ENCODE data around the gene ANKDD1A.

The ANKDD1A gene

GRCh38 chr15:64943512-64944225 is 32.0 kb downstream of the ANKDD1A start:
- no peak for DNase-seq
- Histone ChIP-seq H3K4me1 (ENCODE audit: control insufficient read depth, low read depth, low read length) (no peaks in the 10 kb centered on the region), H4K8ac (ENCODE audit: low read depth, low read length) (no peak overlapping the region), H3K18ac (ENCODE audit: low read length) (no peak overlapping the region), H3K27me3 (ENCODE audit: insufficient read depth, low read length, poor library complexity) (no peaks in the 10 kb centered on the region), H3K4me3 (ENCODE audit: low read length) (no peak overlapping the region), H3K4me2 (ENCODE audit: low read length) (no peak overlapping the region), H4K5ac (ENCODE audit: low read length) (no peak overlapping the region), H2BK15ac (replicated peaks; ENCODE audit: low read depth) (no peak overlapping the region), H3K27ac (ENCODE audit: low read depth, low read length) (no peak overlapping the region), H3K4ac (ENCODE audit: low read depth, low read length) (no peak overlapping the region), H2BK5ac (ENCODE audit: low read length) (no peak overlapping the region), H3K36me3 (ENCODE audit: control insufficient read depth, insufficient read depth, low read length) (no peaks in the 10 kb centered on the region), H2AK5ac (ENCODE audit: low read length) (no peak overlapping the region), H3K23ac (ENCODE audit: low read length) (no peak overlapping the region), H3K9ac (ENCODE audit: low read length) (no peak overlapping the region), H2BK120ac (ENCODE audit: low read depth, low read length) (no peak overlapping the region), H3K79me2 (ENCODE audit: control insufficient read depth, insufficient read depth, low read length) (no peaks in the 10 kb centered on the region), H3K79me1 (ENCODE audit: low read length) (no peaks in the 10 kb centered on the region), H3K56ac (ENCODE audit: low read length) (no peak overlapping the region)
- no CpG with 5 or more reads among the region's 6 CpGs for WGBS (ENCODE audit: extremely low coverage, insufficient coverage, low lambda C conversion rate)

- no peak overlapping the region for H3K4ac ChIP-seq (ENCODE audit: low read depth, low read length)
- H3K4me2 ChIP-seq (ENCODE audit: low read length), result no peak overlapping the region
- H3K27me3 ChIP-seq (ENCODE audit: insufficient read depth, low read length, poor library complexity), result no peaks in the 10 kb centered on the region
- H3K36me3 ChIP-seq (ENCODE audit: control insufficient read depth, insufficient read depth, low read length), result no peaks in the 10 kb centered on the region
- H3K56ac ChIP-seq (ENCODE audit: low read length), result no peak overlapping the region
- H3K4me3 ChIP-seq (ENCODE audit: low read length), result no peak overlapping the region
- no peak overlapping the region for H3K9ac ChIP-seq (ENCODE audit: low read length)
- H2AK5ac ChIP-seq (ENCODE audit: low read length), result no peak overlapping the region
- H2BK120ac ChIP-seq (ENCODE audit: low read depth, low read length), result no peak overlapping the region
- no peak overlapping the region for H2BK5ac ChIP-seq (ENCODE audit: low read length)
- no peak overlapping the region for H3K27ac ChIP-seq (ENCODE audit: low read depth, low read length)
- no peak for DNase-seq
- no peaks in the 10 kb centered on the region for H3K4me1 ChIP-seq (ENCODE audit: control insufficient read depth, low read depth, low read length)
- no peaks in the 10 kb centered on the region for H3K79me1 ChIP-seq (ENCODE audit: low read length)
- WGBS (ENCODE audit: extremely low coverage, insufficient coverage, low lambda C conversion rate), result no CpG with 5 or more reads among the region's 4 CpGs
- no peaks in the 10 kb centered on the region for H3K79me2 ChIP-seq (ENCODE audit: control insufficient read depth, insufficient read depth, low read length)
- no peak overlapping the region for H4K5ac ChIP-seq (ENCODE audit: low read length)
- H3K23ac ChIP-seq (ENCODE audit: low read length), result no peak overlapping the region
- H2BK15ac ChIP-seq (replicated peaks; ENCODE audit: low read depth), result no peak overlapping the region
- H4K8ac ChIP-seq (ENCODE audit: low read depth, low read length), result no peak overlapping the region
- no peak overlapping the region for H3K18ac ChIP-seq (ENCODE audit: low read length)
Measured at GRCh38 chr15:64944961-64945360, 33.3 kb downstream of the ANKDD1A start.

GRCh38 chr15:64947211-64947610 is 35.5 kb downstream of the ANKDD1A start:
- no peak overlapping the region for H2BK5ac ChIP-seq (ENCODE audit: low read length)
- peak; percentile 20 for DNase-seq
- no peaks in the 10 kb centered on the region for H3K27me3 ChIP-seq (ENCODE audit: insufficient read depth, low read length, poor library complexity)
- no CpG with 5 or more reads among the region's 10 CpGs for WGBS (ENCODE audit: extremely low coverage, insufficient coverage, low lambda C conversion rate)
- no peak overlapping the region for H3K23ac ChIP-seq (ENCODE audit: low read length)
- no peak overlapping the region for H3K4me2 ChIP-seq (ENCODE audit: low read length)
- H2AK5ac ChIP-seq (ENCODE audit: low read length), result no peak overlapping the region
- H3K18ac ChIP-seq (ENCODE audit: low read length), result no peak overlapping the region
- H4K8ac ChIP-seq (ENCODE audit: low read depth, low read length), result no peak overlapping the region
- no peak overlapping the region for H3K9ac ChIP-seq (ENCODE audit: low read length)
- no peak overlapping the region for H2BK15ac ChIP-seq (replicated peaks; ENCODE audit: low read depth)
- H3K27ac ChIP-seq (ENCODE audit: low read depth, low read length), result no peak overlapping the region
- no peaks in the 10 kb centered on the region for H3K4me1 ChIP-seq (ENCODE audit: control insufficient read depth, low read depth, low read length)
- no peaks in the 10 kb centered on the region for H3K79me1 ChIP-seq (ENCODE audit: low read length)
- no peaks in the 10 kb centered on the region for H3K79me2 ChIP-seq (ENCODE audit: control insufficient read depth, insufficient read depth, low read length)
- H3K4me3 ChIP-seq (ENCODE audit: low read length), result no peak overlapping the region
- H4K5ac ChIP-seq (ENCODE audit: low read length), result no peak overlapping the region
- no peak overlapping the region for H3K56ac ChIP-seq (ENCODE audit: low read length)
- H2BK120ac ChIP-seq (ENCODE audit: low read depth, low read length), result no peak overlapping the region
- no peaks in the 10 kb centered on the region for H3K36me3 ChIP-seq (ENCODE audit: control insufficient read depth, insufficient read depth, low read length)
- H3K4ac ChIP-seq (ENCODE audit: low read depth, low read length), result no peak overlapping the region

GRCh38 chr15:64948916-64949315 is 37.2 kb downstream of the ANKDD1A start:
- H3K4me3 ChIP-seq (ENCODE audit: low read length), result no peak overlapping the region
- H3K27ac ChIP-seq (ENCODE audit: low read depth, low read length), result no peak overlapping the region
- H3K4me2 ChIP-seq (ENCODE audit: low read length), result no peak overlapping the region
- H2AK5ac ChIP-seq (ENCODE audit: low read length), result no peak overlapping the region
- DNase-seq, result no peak
- H3K36me3 ChIP-seq (ENCODE audit: control insufficient read depth, insufficient read depth, low read length), result no peaks in the 10 kb centered on the region
- H3K4ac ChIP-seq (ENCODE audit: low read depth, low read length), result no peak overlapping the region
- H3K56ac ChIP-seq (ENCODE audit: low read length), result no peak overlapping the region
- no peaks in the 10 kb centered on the region for H3K4me1 ChIP-seq (ENCODE audit: control insufficient read depth, low read depth, low read length)
- H3K23ac ChIP-seq (ENCODE audit: low read length), result no peak overlapping the region
- no peak overlapping the region for H2BK5ac ChIP-seq (ENCODE audit: low read length)
- no peak overlapping the region for H4K8ac ChIP-seq (ENCODE audit: low read depth, low read length)
- H3K79me2 ChIP-seq (ENCODE audit: control insufficient read depth, insufficient read depth, low read length), result no peaks in the 10 kb centered on the region
- H2BK15ac ChIP-seq (replicated peaks; ENCODE audit: low read depth), result no peak overlapping the region
- H3K79me1 ChIP-seq (ENCODE audit: low read length), result no peaks in the 10 kb centered on the region
- no peak overlapping the region for H4K5ac ChIP-seq (ENCODE audit: low read length)
- no peak overlapping the region for H3K18ac ChIP-seq (ENCODE audit: low read length)
- H3K9ac ChIP-seq (ENCODE audit: low read length), result no peak overlapping the region
- WGBS (ENCODE audit: extremely low coverage, insufficient coverage, low lambda C conversion rate), result no CpG with 5 or more reads among the region's 9 CpGs
- no peak overlapping the region for H2BK120ac ChIP-seq (ENCODE audit: low read depth, low read length)
- no peaks in the 10 kb centered on the region for H3K27me3 ChIP-seq (ENCODE audit: insufficient read depth, low read length, poor library complexity)

- Histone ChIP-seq H3K79me1 (ENCODE audit: low read length) (no peaks in the 10 kb centered on the region), H3K27me3 (ENCODE audit: insufficient read depth, low read length, poor library complexity) (no peaks in the 10 kb centered on the region), H4K8ac (ENCODE audit: low read depth, low read length) (no peak overlapping the region), H2BK15ac (replicated peaks; ENCODE audit: low read depth) (no peak overlapping the region), H3K18ac (ENCODE audit: low read length) (no peak overlapping the region), H2AK5ac (ENCODE audit: low read length) (no peak overlapping the region), H2BK120ac (ENCODE audit: low read depth, low read length) (no peak overlapping the region), H3K4me3 (ENCODE audit: low read length) (no peak overlapping the region), H3K4me2 (ENCODE audit: low read length) (no peak overlapping the region), H3K36me3 (ENCODE audit: control insufficient read depth, insufficient read depth, low read length) (no peaks in the 10 kb centered on the region), H3K23ac (ENCODE audit: low read length) (no peak overlapping the region), H3K9ac (ENCODE audit: low read length) (no peak overlapping the region), H3K27ac (ENCODE audit: low read depth, low read length) (peak overlapping the region; percentile 22), H3K79me2 (ENCODE audit: control insufficient read depth, insufficient read depth, low read length) (no peaks in the 10 kb centered on the region), H3K4me1 (ENCODE audit: control insufficient read depth, low read depth, low read length) (no peaks in the 10 kb centered on the region), H3K56ac (ENCODE audit: low read length) (no peak overlapping the region), H2BK5ac (ENCODE audit: low read length) (no peak overlapping the region), H3K4ac (ENCODE audit: low read depth, low read length) (no peak overlapping the region), H4K5ac (ENCODE audit: low read length) (no peak overlapping the region)
- peak; percentile 59 for DNase-seq
- no CpG with 5 or more reads among the region's 11 CpGs for WGBS (ENCODE audit: extremely low coverage, insufficient coverage, low lambda C conversion rate)
Measured at GRCh38 chr15:64949383-64950186, 37.9 kb downstream of the ANKDD1A start.
